Stomach smooth muscle (tissue), 2 donors: ENCODE results near the gene PLOD2.

ENCODE experiments used
- H3K27ac ChIP-seq: one replicate; pipeline ENCODE4 v1.7.0; 2013; ENCODE audit warnings: mild to moderate bottlenecking, low read length, inconsistent platforms
- H3K27me3 ChIP-seq, 2 donors: one replicate each; pipeline ENCODE4 v1.7.0; 2013; ENCODE audit warnings: low read length in 2 of 2; ENCODE audit not compliant: insufficient read depth in 2 of 2, control insufficient read depth in 1 of 2
- H3K36me3 ChIP-seq, 2 donors: one replicate each; pipeline ENCODE4 v1.7.0; 2013; ENCODE audit warnings: low read length in 2 of 2; ENCODE audit not compliant: control insufficient read depth in 2 of 2, insufficient read depth in 2 of 2
- H3K4me1 ChIP-seq: one replicate; pipeline ENCODE4 v1.7.0; 2013; ENCODE audit warnings: low read length; ENCODE audit not compliant: control insufficient read depth, insufficient read depth
- H3K4me3 ChIP-seq, 2 donors: one replicate each; pipeline ENCODE4 v1.7.0; 2013; ENCODE audit warnings: low read length in 2 of 2
- H3K9ac ChIP-seq, 2 donors: one replicate each; pipeline ENCODE4 v1.7.0; 2013; ENCODE audit warnings: low read length in 2 of 2, mild to moderate bottlenecking in 1 of 2
- H3K9me3 ChIP-seq, 2 donors: one replicate each; pipeline ENCODE4 v1.7.0; 2013; ENCODE audit warnings: low read length in 2 of 2; ENCODE audit not compliant: control insufficient read depth in 2 of 2
- donor health status: healthy.
- donor health status: Pancreatic carcinoma.

The PLOD2 gene

DNA sequence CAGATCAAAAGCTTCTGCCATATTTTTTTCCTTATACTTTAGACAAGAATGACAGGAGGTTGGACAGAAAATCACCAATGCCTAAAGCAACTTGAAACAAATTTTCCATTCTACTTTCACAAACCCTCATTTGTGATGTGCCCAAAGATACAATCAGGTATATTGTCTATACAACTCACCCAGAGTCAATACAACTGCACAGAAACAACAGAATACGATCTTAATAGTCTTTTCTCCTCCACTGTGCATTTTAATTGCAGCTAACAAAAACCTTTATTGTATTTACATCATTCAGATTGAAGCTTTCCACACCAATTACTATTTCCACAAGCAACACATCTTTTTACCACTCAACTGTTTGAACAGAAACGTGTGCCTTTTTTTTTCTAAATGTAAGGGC is 80.4 kb downstream of the PLOD2 start:
- H3K9ac ChIP-seq: no peak overlapping the region
- H3K27me3 ChIP-seq: no peaks in the 10 kb centered on the region
- no peaks in the 10 kb centered on the region for H3K4me1 ChIP-seq
- H3K9me3 ChIP-seq: no peaks in the 10 kb centered on the region
- no peak overlapping the region for H3K4me3 ChIP-seq
- H3K36me3 ChIP-seq: peaks cover 3 to 18% of the 10 kb centered on the region in 2 donors
- H3K27ac ChIP-seq: no peak overlapping the region

DNA sequence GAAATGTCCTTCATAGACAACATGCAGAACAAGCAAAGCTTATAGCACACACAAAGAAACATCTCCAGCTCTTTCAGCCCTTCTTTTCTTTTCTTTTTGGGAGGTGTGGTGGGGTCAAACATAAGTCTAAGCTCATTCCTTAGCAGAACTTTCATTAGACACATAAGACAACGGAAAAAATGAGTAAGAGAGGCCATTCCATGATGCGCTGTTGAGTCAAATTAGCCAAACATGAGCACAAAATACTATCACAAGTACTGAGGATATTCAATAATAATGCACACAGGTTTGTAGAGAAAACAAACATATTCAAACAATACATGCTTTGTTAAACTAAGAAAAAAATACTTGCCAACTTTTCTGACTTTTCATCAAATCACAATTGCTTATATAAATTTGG is 83.0 kb downstream of the PLOD2 start:
- Histone ChIP-seq H3K9me3 (no peaks in the 10 kb centered on the region), H3K4me3 (no peak overlapping the region), H3K9ac (no peak overlapping the region), H3K27ac (no peak overlapping the region), H3K36me3 (peaks cover 3 to 16% of the 10 kb centered on the region in 2 donors), H3K27me3 (no peaks in the 10 kb centered on the region), H3K4me1 (no peaks in the 10 kb centered on the region)

GRCh38 chr3:146077181-146077580 is 83.8 kb downstream of the PLOD2 start:
- Histone ChIP-seq H3K4me1 (no peaks in the 10 kb centered on the region), H3K4me3 (no peak overlapping the region), H3K9me3 (no peaks in the 10 kb centered on the region), H3K36me3 (peaks cover 3 to 16% of the 10 kb centered on the region in 2 donors), H3K27ac (no peak overlapping the region), H3K27me3 (no peaks in the 10 kb centered on the region), H3K9ac (no peak overlapping the region)

GRCh38 chr3:146072824-146073223 is 88.2 kb downstream of the PLOD2 start:
- Histone ChIP-seq H3K36me3 (peaks cover 5 to 18% of the 10 kb centered on the region in 2 donors), H3K9me3 (no peaks in the 10 kb centered on the region), H3K4me3 (no peak overlapping the region), H3K9ac (no peak overlapping the region), H3K27ac (no peak overlapping the region), H3K4me1 (no peaks in the 10 kb centered on the region), H3K27me3 (no peaks in the 10 kb centered on the region)

- H3K4me1 ChIP-seq: no peaks in the 10 kb centered on the region
Measured at GRCh38 chr3:146072061-146072460, 88.9 kb downstream of the PLOD2 start.

DNA sequence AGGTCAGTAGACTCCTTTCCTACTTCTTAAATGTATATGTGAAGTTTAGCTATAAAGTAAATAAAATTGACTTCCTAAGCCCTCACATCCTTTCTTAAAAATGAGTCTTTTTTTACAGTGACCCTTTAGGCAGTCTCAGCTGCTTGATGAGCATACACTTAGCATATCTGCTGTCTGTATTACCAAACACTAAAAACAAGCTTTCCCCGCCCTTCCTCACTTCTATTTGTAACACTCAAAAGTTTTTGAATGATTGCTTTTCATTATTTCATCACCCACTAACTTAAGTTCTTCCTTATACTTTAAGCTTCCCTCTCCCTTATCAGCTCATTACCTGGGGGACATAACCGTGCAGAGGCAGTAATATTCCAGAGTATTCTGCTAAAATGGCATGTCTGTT is 89.4 kb downstream of the PLOD2 start:
- Histone ChIP-seq H3K27ac (no peak overlapping the region), H3K9me3 (no peaks in the 10 kb centered on the region), H3K4me1 (no peaks in the 10 kb centered on the region), H3K27me3 (no peaks in the 10 kb centered on the region), H3K4me3 (no peak overlapping the region), H3K36me3 (peaks cover 5 to 14% of the 10 kb centered on the region in 2 donors), H3K9ac (no peak overlapping the region)

More at GRCh38 chr3:146072061-146072460, 88.9 kb downstream of the PLOD2 start:
- no peaks in the 10 kb centered on the region for H3K27me3 ChIP-seq
- peaks cover 5 to 14% of the 10 kb centered on the region in 2 donors for H3K36me3 ChIP-seq
- no peak overlapping the region for H3K4me3 ChIP-seq
- no peak overlapping the region for H3K9ac ChIP-seq
- H3K27ac ChIP-seq: no peak overlapping the region
- no peaks in the 10 kb centered on the region for H3K9me3 ChIP-seq

- Histone ChIP-seq H3K4me1 (no peaks in the 10 kb centered on the region), H3K27ac (no peak overlapping the region), H3K9ac (no peak overlapping the region), H3K27me3 (no peaks in the 10 kb centered on the region), H3K4me3 (no peak overlapping the region), H3K36me3 (peaks cover 5 to 6% of the 10 kb centered on the region in 2 donors), H3K9me3 (no peaks in the 10 kb centered on the region)
Measured at GRCh38 chr3:146067048-146067447, 93.9 kb downstream of the PLOD2 start.

DNA sequence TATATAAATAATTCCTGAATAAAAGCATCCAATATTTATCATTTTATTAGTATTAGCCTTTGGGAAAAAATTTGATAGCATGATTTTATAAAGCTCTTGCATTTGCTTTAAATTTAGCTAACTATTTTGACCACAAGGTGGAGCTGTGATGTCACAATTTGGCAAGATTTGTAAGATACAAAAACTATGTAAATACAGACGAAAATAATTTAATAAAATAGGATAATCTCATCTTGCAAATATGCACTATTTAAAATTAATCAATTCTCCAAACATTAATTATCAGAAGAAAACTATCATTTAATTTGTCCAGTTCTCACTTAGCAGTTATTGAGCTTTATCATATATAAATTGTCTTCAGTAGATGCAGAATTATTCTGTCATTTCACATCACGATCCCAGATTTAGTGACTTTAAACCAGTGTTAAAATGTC is 95.4 kb downstream of the PLOD2 start:
- no peaks in the 10 kb centered on the region for H3K9me3 ChIP-seq
- no peak overlapping the region for H3K9ac ChIP-seq
- H3K36me3 ChIP-seq: peaks cover 0 to 5% of the 10 kb centered on the region in 2 donors
- no peaks in the 10 kb centered on the region for H3K4me1 ChIP-seq
- no peak overlapping the region for H3K4me3 ChIP-seq
- H3K27ac ChIP-seq: no peak overlapping the region
- no peaks in the 10 kb centered on the region for H3K27me3 ChIP-seq

DNA sequence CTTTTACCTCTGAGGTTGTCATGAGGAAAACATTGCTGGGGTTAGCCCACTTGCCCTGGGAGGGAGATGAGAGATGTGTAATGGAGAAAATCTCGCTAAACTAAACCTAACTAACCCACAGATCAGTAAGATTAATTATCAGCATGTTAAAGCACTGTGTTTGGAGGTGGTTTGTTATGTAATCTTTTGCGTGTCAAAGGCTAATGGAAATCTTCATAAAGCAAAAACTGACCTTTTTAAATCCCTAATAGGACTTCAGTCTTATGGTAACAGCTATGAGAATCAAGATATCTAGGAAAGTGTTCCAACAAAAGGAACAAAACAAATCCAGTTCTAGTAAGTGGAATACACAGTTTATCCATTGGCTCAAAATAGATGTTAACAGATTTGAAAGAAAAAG is 102.7 kb downstream of the PLOD2 start:
- H3K9ac ChIP-seq: no peak overlapping the region
- H3K27me3 ChIP-seq: no peaks in the 10 kb centered on the region
- H3K27ac ChIP-seq: peak overlapping the region; percentile 46
- no peaks in the 10 kb centered on the region for H3K9me3 ChIP-seq
- H3K4me3 ChIP-seq: no peak overlapping the region
- H3K4me1 ChIP-seq: no peaks in the 10 kb centered on the region
- no peaks in the 10 kb centered on the region for H3K36me3 ChIP-seq

GRCh38 chr3:146052791-146053310 is 108.1 kb downstream of the PLOD2 start:
- H3K4me3 ChIP-seq: no peak overlapping the region
- H3K36me3 ChIP-seq: no peaks in the 10 kb centered on the region
- H3K27ac ChIP-seq: no peak overlapping the region
- H3K4me1 ChIP-seq: no peaks in the 10 kb centered on the region
- no peak overlapping the region for H3K9ac ChIP-seq
- H3K9me3 ChIP-seq: no peaks in the 10 kb centered on the region
- H3K27me3 ChIP-seq: no peaks in the 10 kb centered on the region

- no peaks in the 10 kb centered on the region for H3K36me3 ChIP-seq
- no peak overlapping the region for H3K27ac ChIP-seq
- H3K9me3 ChIP-seq: no peaks in the 10 kb centered on the region
- no peaks in the 10 kb centered on the region for H3K27me3 ChIP-seq
- H3K4me1 ChIP-seq: no peaks in the 10 kb centered on the region
- H3K9ac ChIP-seq: no peak overlapping the region
- no peak overlapping the region for H3K4me3 ChIP-seq
Measured at GRCh38 chr3:146052056-146052790, 108.8 kb downstream of the PLOD2 start.
